Mesendoderm (in vitro differentiated cells): ENCODE results near the gene SLC7A7.
"Not testable (repeated sequence)": the region's sequence is repeated elsewhere in the genome, so short reads cannot be mapped to it uniquely, and the experiment has no call there.

Experiments used
- DNase-seq: peaks from one replicate; pipeline ENCODE4 v3.0.0; 2013
- H2AK5ac ChIP-seq: 2 replicates; pipeline ENCODE4 v1.6.1; 2013; ENCODE audit warnings: low read length, inconsistent platforms
- H2BK120ac ChIP-seq: 2 replicates; pipeline ENCODE4 v1.6.1; 2013; ENCODE audit warnings: low read depth, mild to moderate bottlenecking, low read length, moderate library complexity, mixed read lengths
- H2BK15ac ChIP-seq: replicated peaks from 2 replicates; pipeline ENCODE4 v1.6.1; 2013; ENCODE audit warnings: low read depth, mild to moderate bottlenecking, moderate library complexity
- H2BK5ac ChIP-seq: 2 replicates; pipeline ENCODE4 v1.6.1; 2013; ENCODE audit warnings: low read length, inconsistent platforms
- H3K18ac ChIP-seq: 2 replicates; pipeline ENCODE4 v1.6.1; 2013; ENCODE audit warnings: mild to moderate bottlenecking, low read length, mixed read lengths
- H3K23ac ChIP-seq: one replicate; pipeline ENCODE4 v1.6.1; 2013; ENCODE audit warnings: low read length
- H3K27ac ChIP-seq: 2 replicates; pipeline ENCODE4 v1.5.1; 2013; ENCODE audit warnings: low read depth, mild to moderate bottlenecking, inconsistent platforms, low read length, moderate library complexity
- H3K27me3 ChIP-seq: 2 replicates; pipeline ENCODE4 v1.6.1; 2013; ENCODE audit warnings: low read length, control low read depth, mild to moderate bottlenecking, inconsistent platforms; ENCODE audit not compliant: insufficient read depth, poor library complexity
- H3K36me3 ChIP-seq: 2 replicates; pipeline ENCODE4 v1.6.1; 2013; ENCODE audit warnings: low read length, inconsistent platforms; ENCODE audit not compliant: control insufficient read depth, insufficient read depth
- H3K4ac ChIP-seq: one replicate; pipeline ENCODE4 v1.6.1; 2013; ENCODE audit warnings: low read depth, mild to moderate bottlenecking, low read length, moderate library complexity
- H3K4me1 ChIP-seq: 2 replicates; pipeline ENCODE4 v1.6.1; 2013; ENCODE audit warnings: low read depth, low read length, inconsistent platforms; ENCODE audit not compliant: control insufficient read depth
- H3K4me2 ChIP-seq: 2 replicates; pipeline ENCODE4 v1.6.1; 2013; ENCODE audit warnings: low read length
- H3K4me3 ChIP-seq: 2 replicates; pipeline ENCODE4 v1.5.1; 2013; ENCODE audit warnings: mild to moderate bottlenecking, low read length
- H3K56ac ChIP-seq: one replicate; pipeline ENCODE4 v1.6.1; 2013; ENCODE audit warnings: low read length
- H3K79me1 ChIP-seq: 2 replicates; pipeline ENCODE4 v1.6.1; 2013; ENCODE audit warnings: low read length, inconsistent platforms
- H3K79me2 ChIP-seq: 2 replicates; pipeline ENCODE4 v1.6.1; 2013; ENCODE audit warnings: mild to moderate bottlenecking, low read length; ENCODE audit not compliant: control insufficient read depth, insufficient read depth
- H3K9ac ChIP-seq: 2 replicates; pipeline ENCODE4 v1.6.1; 2013; ENCODE audit warnings: low read length, inconsistent platforms
- H4K5ac ChIP-seq: one replicate; pipeline ENCODE4 v1.6.1; 2013; ENCODE audit warnings: low read length
- H4K8ac ChIP-seq: one replicate; pipeline ENCODE4 v1.6.1; 2013; ENCODE audit warnings: low read depth, mild to moderate bottlenecking, control low read depth, low read length, moderate library complexity
- WGBS: extraction: QIAGEN DNeasy Blood & Tissue Kit; methylation state at CpG from one replicate; pipeline ENCODE4 v1.1.7; 2013; ENCODE audit warnings: low lambda C conversion rate, missing lambda C conversion rate; ENCODE audit not compliant: insufficient coverage; ENCODE audit errors: extremely low coverage; 5-methylcytosine and 5-hydroxymethylcytosine counted together

SLC7A7 gene

DNA sequence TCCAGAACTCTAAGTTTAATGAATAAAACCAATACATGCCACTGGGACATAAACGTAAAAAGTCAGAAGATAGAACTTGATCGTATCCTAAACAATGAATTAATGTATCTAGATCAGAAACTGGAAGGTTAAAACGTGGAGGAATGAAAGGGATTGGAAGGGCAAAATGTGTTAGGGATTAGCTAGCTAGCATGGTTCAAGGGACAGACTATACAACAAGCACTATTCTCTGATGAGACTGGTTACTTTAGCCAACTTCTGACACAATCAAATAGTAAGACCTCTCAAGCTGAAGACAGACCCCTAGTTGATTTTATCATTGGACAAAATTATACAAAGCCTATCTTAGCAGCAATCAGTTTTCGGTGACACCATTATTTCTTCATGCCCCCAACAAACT, 67.5 kb downstream of the SLC7A7 start:
- no peak for DNase-seq
- Histone ChIP-seq H4K8ac (no peak overlapping the region), H3K4me1 (no peaks in the 10 kb centered on the region), H3K18ac (no peak overlapping the region), H2AK5ac (no peak overlapping the region), H3K56ac (no peak overlapping the region), H3K36me3 (no peaks in the 10 kb centered on the region), H3K79me2 (no peaks in the 10 kb centered on the region), H2BK120ac (no peak overlapping the region), H2BK5ac (no peak overlapping the region), H4K5ac (no peak overlapping the region), H2BK15ac (no peak overlapping the region), H3K4ac (no peak overlapping the region), H3K23ac (no peak overlapping the region), H3K4me2 (no peak overlapping the region), H3K4me3 (no peak overlapping the region), H3K9ac (no peak overlapping the region), H3K27ac (no peak overlapping the region), H3K79me1 (no peaks in the 10 kb centered on the region), H3K27me3 (no peaks in the 10 kb centered on the region)
- no CpG with 5 or more reads among the region's 4 CpGs for WGBS

DNA sequence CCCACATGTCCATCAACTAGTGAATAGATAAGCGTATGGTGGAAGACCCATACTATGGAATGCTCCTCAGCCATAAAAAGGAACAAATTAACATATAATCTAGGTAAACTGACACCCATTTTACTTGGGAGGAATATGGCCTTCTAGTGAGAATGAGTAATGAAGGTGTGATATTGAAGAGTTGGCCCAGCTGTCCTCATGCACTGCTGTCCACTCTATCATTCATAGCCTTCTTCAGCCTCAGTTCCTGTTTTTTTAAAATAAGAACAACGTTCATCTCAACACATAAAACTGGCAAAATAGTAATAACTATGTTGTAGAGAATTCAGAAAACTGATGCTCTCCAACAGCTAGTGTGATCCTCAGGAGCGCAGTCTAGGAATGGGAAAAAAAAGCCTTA, 75.2 kb downstream of the SLC7A7 start:
- Histone ChIP-seq H3K4me1 (peaks cover 3% of the 10 kb centered on the region), H4K8ac (no peak overlapping the region), H3K27ac (no peak overlapping the region), H3K23ac (no peak overlapping the region), H3K4me2 (no peak overlapping the region), H4K5ac (no peak overlapping the region), H3K36me3 (no peaks in the 10 kb centered on the region), H2BK120ac (no peak overlapping the region), H3K4me3 (no peak overlapping the region), H3K27me3 (no peaks in the 10 kb centered on the region), H3K79me2 (no peaks in the 10 kb centered on the region), H3K56ac (no peak overlapping the region), H3K4ac (no peak overlapping the region), H2AK5ac (no peak overlapping the region), H3K18ac (no peak overlapping the region), H3K79me1 (no peaks in the 10 kb centered on the region), H2BK15ac (no peak overlapping the region), H2BK5ac (no peak overlapping the region), H3K9ac (no peak overlapping the region)
- no CpG with 5 or more reads among the region's 3 CpGs for WGBS
- DNase-seq, result no peak

DNA sequence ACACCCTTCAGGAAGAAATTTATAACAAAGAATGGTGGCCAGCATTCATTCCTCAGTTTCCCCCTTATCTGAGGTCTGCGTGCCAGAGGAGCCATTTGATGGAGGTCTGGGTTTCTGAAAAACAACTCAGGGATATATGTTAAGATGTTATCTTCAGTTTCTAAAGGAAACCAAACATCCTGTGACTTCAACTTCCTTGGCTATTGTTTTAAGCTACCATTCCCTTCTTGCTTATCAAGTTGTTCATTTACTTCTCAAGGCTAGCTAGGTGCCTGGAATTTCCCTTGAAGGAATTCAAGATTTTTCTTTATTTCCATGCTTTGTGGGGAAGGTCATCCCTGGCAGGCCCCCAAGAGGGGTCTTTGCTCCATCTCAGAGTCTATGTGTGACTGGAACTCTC, 75.8 kb downstream of the SLC7A7 start:
- no peak overlapping the region for H4K5ac ChIP-seq
- no peaks in the 10 kb centered on the region for H3K79me2 ChIP-seq
- H3K56ac ChIP-seq, result no peak overlapping the region
- no peak overlapping the region for H3K9ac ChIP-seq
- no peak overlapping the region for H2BK15ac ChIP-seq
- H3K4ac ChIP-seq, result no peak overlapping the region
- no peaks in the 10 kb centered on the region for H3K79me1 ChIP-seq
- H2BK120ac ChIP-seq, result peak overlapping the region; percentile 51
- no peak overlapping the region for H3K27ac ChIP-seq
- peaks cover 3% of the 10 kb centered on the region for H3K4me1 ChIP-seq
- no peak overlapping the region for H2BK5ac ChIP-seq
- H3K36me3 ChIP-seq, result no peaks in the 10 kb centered on the region
- H3K23ac ChIP-seq, result no peak overlapping the region
- H3K27me3 ChIP-seq, result no peaks in the 10 kb centered on the region
- H3K18ac ChIP-seq, result peak overlapping the region; percentile 47
- DNase-seq, result peak; percentile 81
- no peak overlapping the region for H2AK5ac ChIP-seq
- no peak overlapping the region for H4K8ac ChIP-seq
- no peak overlapping the region for H3K4me2 ChIP-seq
- no CpG with 5 or more reads among the region's 1 CpG for WGBS
- no peak overlapping the region for H3K4me3 ChIP-seq

DNA sequence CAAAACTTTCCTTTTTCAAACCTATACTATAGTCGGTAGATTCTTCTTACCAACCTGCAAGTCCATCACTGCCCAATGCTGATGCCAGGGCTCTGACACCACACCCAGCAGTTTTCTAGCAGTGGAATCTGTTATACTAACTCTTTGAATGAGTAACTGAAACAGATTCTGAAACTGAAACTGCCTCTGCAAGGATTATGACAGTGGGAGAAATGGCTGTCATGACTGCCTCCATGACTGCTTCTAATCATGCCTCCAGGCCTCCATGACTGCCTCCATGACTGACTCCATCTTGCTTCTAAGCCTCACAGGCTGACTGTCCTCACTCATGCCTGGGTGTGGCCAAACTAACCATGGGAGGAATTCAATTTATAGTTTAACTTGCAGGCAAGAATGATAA, 78.2 kb downstream of the SLC7A7 start:
- no peak for DNase-seq
- H3K79me2 ChIP-seq, result no peaks in the 10 kb centered on the region
- H3K27ac ChIP-seq, result no peak overlapping the region
- no peak overlapping the region for H3K9ac ChIP-seq
- no peak overlapping the region for H3K4me3 ChIP-seq
- no peak overlapping the region for H3K4ac ChIP-seq
- H3K4me2 ChIP-seq, result no peak overlapping the region
- H3K18ac ChIP-seq, result no peak overlapping the region
- H2AK5ac ChIP-seq, result no peak overlapping the region
- no peak overlapping the region for H3K23ac ChIP-seq
- no peaks in the 10 kb centered on the region for H3K36me3 ChIP-seq
- no peak overlapping the region for H4K5ac ChIP-seq
- no peak overlapping the region for H2BK120ac ChIP-seq
- H3K4me1 ChIP-seq, result peaks cover 3% of the 10 kb centered on the region
- no peak overlapping the region for H2BK15ac ChIP-seq
- H3K27me3 ChIP-seq, result no peaks in the 10 kb centered on the region
- no peak overlapping the region for H3K56ac ChIP-seq
- H2BK5ac ChIP-seq, result no peak overlapping the region
- no CpG with 5 or more reads among the region's 1 CpG for WGBS
- H3K79me1 ChIP-seq, result no peaks in the 10 kb centered on the region
- no peak overlapping the region for H4K8ac ChIP-seq

DNA sequence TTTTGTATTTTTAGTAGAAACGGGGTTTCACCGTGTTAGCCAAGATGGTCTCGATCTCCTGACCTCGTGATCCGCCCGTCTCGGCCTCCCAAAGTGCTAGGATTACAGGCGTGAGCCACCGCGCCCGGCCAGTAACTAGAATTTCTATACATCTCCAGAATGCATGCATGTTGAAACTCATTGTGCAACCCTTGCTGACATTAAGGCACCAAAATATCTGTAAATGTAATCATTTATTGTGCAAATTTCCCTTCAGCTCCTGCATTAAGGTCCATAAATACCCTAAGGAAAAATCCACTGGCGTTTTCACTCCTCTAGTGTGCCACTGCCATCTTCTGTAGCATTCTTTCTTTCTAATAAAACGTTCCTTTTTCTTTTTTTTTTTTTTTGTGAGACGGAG, 78.9 kb downstream of the SLC7A7 start:
- not testable (repeated sequence) for H2BK5ac ChIP-seq, H3K4me2 ChIP-seq, H3K27ac ChIP-seq, H3K56ac ChIP-seq, H2BK120ac ChIP-seq, H3K9ac ChIP-seq, H3K23ac ChIP-seq, H4K8ac ChIP-seq, DNase-seq, H2BK15ac ChIP-seq, H3K27me3 ChIP-seq, H3K4me1 ChIP-seq, H4K5ac ChIP-seq, H2AK5ac ChIP-seq, H3K18ac ChIP-seq, H3K79me1 ChIP-seq, H3K4ac ChIP-seq, H3K36me3 ChIP-seq, H3K4me3 ChIP-seq, H3K79me2 ChIP-seq
- WGBS, result no CpG with 5 or more reads among the region's 14 CpGs

DNA sequence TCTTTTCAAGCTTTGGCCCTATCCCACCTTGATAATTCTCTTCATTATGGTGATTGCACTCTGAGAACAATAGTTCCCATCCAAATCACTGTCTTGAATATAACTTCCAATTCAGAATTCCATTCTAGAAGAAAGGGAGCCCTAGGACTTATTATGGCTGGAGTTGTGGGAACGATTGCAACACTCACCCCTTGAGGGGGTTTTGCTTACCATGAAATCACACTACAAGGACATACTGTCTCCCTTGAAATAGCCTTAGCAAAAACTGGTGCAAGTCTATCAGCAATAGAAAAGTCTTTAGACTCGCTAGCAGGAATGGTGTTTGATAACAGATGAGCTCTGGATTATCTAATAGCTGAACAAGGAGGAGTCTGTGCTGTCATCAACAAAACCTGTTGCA, 80.1 kb downstream of the SLC7A7 start:
- Histone ChIP-seq H3K23ac (no peak overlapping the region), H4K8ac (no peak overlapping the region), H4K5ac (no peak overlapping the region), H3K27ac (no peak overlapping the region), H2BK120ac (no peak overlapping the region), H2BK15ac (no peak overlapping the region), H3K4me1 (peaks cover 3% of the 10 kb centered on the region), H2BK5ac (no peak overlapping the region), H3K56ac (no peak overlapping the region), H2AK5ac (no peak overlapping the region), H3K9ac (no peak overlapping the region), H3K79me2 (no peaks in the 10 kb centered on the region), H3K4me2 (no peak overlapping the region), H3K27me3 (no peaks in the 10 kb centered on the region), H3K18ac (no peak overlapping the region), H3K79me1 (no peaks in the 10 kb centered on the region), H3K36me3 (no peaks in the 10 kb centered on the region), H3K4me3 (no peak overlapping the region), H3K4ac (no peak overlapping the region)
- DNase-seq, result no peak
- WGBS, result no CpG with 5 or more reads among the region's 2 CpGs
